HTERT RPE-1 (cell line): ENCODE data around the gene ZSCAN30.

ENCODE experiments used
- in situ Hi-C: fragments of 300-500 bp; cut with MboI; formaldehyde crosslinking; loops from 4 replicates; pipeline ENCODE4 v1.14.3; 2020; ENCODE audit warnings: low sequenced_read_pairs

ZSCAN30 gene

GRCh38 chr18:35282353-35282752, 7.7 kb downstream of the ZSCAN30 start:
- in situ Hi-C loops = no loop called here

GRCh38 chr18:35278969-35279368, 11.1 kb downstream of the ZSCAN30 start:
- in situ Hi-C loops = no loop called here

DNA sequence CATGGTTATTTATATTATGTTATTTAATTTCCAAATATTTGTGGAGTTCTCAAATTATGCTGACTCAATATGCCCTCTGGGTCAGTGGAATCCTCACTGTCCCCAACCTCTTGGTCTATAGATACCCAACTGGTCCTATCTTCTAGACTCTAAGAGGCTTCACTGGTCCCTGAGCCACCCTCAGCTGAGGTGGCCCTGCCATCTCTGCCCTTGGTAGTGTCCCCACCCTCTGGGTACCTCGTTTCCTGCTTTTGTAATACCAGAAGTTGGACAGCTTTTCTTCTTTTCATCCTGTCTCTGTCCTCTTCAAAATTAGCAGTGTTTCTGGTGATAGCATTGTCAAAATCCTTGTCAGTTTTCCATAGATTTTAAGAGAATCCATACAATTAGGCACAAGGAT, 11.9 kb downstream of the ZSCAN30 start:
- in situ Hi-C loops = no loop called here

GRCh38 chr18:35277633-35278032, 12.4 kb downstream of the ZSCAN30 start:
- in situ Hi-C loops = no loop called here

- in situ Hi-C loops = no loop called here
Observed at GRCh38 chr18:35276267-35276666, 13.8 kb downstream of the ZSCAN30 start.

DNA sequence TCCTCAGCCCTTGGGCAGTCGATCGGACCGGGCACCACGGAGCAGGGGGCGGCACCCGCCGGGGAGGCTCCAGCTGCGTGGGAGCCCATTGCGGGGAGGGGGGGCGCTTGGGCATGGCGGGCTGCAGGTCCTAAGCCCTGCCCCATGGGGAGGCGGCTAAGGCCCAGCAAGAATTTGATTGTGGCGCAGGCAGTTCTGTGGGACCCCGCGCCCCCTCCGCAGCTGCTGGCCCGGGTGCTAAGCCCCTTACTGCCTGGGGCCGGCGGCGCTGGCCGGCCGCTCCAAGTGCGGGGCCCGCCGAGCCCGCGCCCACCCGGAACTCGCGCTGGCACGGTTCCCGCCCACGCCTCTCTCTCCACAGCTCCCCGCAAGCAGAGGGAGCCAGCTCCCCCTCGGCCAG, 18.4 kb downstream of the ZSCAN30 start:
- in situ Hi-C loops = no loop called here

GRCh38 chr18:35268821-35269220, 21.2 kb downstream of the ZSCAN30 start:
- in situ Hi-C loops = no loop called here

DNA sequence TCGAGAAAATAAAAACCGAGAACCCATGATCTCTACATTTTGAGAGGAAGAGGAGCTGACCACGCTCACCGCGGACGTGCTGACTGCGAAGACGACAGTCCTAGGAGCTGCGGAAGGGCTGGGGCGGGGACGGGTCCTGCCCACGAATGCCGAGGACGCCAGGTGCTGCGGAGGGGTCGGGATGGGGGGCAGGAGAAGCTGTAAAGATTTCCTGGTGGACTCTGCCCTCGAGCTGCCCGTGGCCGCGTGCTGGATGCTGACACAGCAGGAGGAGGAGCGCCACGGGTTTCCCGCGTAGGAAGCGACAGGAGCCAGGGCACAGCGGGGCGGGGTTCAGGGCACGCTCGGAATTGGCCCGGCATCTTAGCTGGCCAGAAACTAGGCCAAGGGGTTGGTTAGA, 22.2 kb downstream of the ZSCAN30 start:
- in situ Hi-C loops = no loop called here

GRCh38 chr18:35267161-35267651, 22.8 kb downstream of the ZSCAN30 start:
- in situ Hi-C loops = no loop called here

DNA sequence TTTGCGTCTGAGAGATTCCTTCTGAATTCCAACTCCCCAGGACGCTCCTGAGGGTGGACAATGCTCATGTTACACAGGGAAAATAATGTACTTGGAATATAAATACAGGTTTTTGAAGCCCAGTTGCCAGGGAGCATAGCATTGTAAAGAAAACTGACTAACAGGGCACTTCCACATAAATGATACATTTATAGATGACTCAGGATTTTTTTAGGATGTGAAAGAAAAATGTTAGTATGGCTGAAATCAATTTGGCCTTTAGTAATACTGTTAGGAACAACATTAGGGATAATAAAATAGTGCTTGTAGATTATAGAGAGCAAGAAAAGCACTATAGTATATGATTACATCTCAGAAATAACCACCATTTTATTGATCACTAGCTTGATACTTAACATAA, 25.6 kb downstream of the ZSCAN30 start:
- in situ Hi-C loops = no loop called here

GRCh38 chr18:35256947-35257346, 33.1 kb downstream of the ZSCAN30 start:
- in situ Hi-C loops = no loop called here

DNA sequence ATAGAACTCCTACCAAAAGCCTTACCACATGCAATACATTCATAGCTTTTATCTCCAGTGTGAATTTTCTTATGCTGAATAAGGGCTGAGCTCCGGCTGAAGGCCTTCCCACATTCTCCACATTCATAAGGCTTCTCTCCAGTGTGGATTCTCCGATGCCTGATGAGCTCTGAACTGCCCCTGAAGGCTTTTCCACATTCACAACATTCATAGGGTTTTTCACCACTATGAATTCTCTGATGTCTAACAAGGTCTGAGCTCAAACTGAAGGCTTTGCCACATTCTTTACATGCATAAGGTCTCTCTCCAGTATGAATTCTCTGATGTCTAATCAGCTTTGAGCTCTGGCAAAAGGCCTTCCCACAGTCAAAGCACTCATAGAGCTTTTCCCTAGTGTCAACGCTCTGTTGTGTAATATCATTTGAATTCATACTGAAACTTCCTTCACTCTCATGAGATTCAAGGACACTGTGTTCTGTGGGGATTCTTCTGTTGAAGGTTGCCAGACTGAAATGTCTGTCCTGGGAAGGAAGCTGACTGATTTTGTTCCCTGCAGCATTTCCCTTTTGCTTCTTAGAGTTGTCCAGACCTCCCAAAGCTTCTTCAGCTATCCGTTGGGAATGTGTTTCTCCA, 36.3 kb downstream of the ZSCAN30 start:
- in situ Hi-C loops = no loop called here

DNA sequence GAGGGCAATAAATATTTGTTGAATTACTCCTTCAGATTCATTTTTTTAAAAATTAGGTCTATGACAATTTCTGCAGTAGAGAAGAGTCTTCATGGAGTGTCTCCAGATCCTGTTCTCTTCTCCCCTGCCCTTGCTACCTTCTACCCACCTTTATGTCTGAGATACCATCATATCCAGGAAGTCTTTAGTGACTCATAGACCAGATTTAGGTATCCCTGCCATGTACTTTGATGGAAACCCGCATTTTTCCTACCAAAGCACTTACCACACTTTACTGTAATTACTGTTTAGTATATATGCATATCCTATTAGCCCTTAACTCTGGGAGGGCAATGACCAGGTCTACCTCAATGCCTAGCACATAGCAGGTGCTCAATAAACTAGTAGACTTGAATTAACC, 37.6 kb downstream of the ZSCAN30 start:
- in situ Hi-C loops = no loop called here

GRCh38 chr18:35248429-35248828, 41.6 kb downstream of the ZSCAN30 start:
- in situ Hi-C loops = no loop called here

DNA sequence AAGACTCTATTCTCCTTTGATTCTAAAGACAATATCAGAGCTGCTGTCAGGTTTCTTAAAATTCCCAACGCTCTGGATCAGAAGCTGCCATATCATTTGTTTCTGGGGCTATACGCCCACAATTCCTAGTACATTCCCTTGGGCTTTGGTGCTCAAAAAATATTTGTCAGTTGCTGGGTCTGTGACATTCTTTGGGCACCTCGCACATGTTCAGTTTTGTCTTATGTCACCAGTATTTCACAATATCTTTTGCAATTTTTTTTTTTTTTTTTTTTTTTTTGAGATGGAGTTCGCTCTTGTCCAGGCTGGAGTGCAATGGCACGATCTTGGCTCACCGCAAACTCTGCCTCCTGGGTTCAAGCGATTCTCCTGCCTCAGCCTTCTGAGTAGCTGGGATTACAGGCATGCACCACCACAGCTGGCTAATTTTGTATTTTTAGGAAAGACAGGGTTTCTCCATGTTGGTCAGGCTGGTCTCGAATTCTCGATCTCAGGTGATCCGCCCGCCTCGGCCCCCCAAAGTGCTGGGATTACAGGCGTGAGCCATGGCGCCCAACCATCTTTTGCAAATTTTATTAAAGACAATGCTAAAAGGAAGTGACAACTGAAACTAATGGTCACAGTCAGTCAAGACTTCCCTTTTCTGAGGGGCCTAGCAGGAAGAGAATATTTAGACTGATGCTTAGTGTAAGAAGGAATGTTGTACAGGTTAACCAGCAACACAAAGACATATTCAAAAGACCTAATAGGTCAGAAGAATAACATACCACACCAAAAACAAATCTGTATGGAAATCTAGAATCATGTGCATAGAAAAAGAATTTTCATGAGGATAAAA, 42.4 kb downstream of the ZSCAN30 start:
- in situ Hi-C loops = no loop called here

- in situ Hi-C loops = no loop called here
Observed at GRCh38 chr18:35246831-35247230, 43.2 kb downstream of the ZSCAN30 start.

- in situ Hi-C loops = no loop called here
Observed at GRCh38 chr18:35245719-35246317, 44.2 kb downstream of the ZSCAN30 start.

- in situ Hi-C loops = no loop called here
Observed at GRCh38 chr18:35244671-35245070, 45.4 kb downstream of the ZSCAN30 start.

GRCh38 chr18:35242426-35242825, 47.6 kb downstream of the ZSCAN30 start:
- in situ Hi-C loops = no loop called here

- in situ Hi-C loops = no loop called here
Observed at GRCh38 chr18:35241448-35241804, 48.6 kb downstream of the ZSCAN30 start.

DNA sequence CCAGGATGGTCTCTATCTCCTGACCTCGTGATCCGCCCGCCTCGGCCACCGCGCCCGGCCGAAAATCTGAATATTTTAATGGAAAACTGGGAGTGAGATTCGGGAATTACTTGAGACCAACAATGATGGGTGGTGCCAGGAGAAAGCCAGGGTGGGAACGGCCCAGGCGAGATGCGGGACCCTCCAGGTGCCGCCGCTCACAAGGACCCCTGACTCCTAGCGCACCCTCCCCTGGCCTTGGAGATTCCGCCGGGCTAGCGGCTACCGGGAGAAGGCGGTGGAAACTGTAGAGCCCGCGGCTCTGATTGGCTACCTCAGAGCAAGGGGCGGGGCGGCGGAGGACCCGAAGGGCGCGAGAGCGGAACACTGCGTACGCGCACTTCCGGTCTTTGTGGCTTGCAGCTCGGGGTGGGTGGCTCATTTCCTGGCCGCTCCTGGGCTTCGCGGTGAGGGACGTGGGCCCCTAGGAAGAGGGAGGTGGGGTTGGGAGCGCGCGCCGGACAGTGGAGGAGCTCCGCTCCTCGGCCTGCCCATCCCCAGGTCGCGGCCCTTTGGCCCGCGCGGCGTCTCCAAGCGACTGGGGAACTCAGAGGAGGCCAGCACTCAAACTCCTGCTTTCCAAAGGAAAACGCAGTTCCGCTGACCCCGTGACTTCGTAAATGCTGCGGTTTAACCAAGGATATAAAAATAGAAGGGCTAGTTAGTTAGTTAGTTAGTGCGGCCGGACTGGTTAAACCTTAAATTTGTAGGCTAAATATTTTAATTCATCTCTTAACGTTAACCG, 49.2 kb downstream of the ZSCAN30 start, which contains the start of gene ZNF397:
Gene ZNF397, plus strand, starts transcription at position 371 of the 784 bp plus-strand sequence. CDS start 1,437 bp downstream, outside the sequence.
- in situ Hi-C loops = no loop called here
